PC-9 (cell line): ENCODE results near the gene ARAP3. TPM values are rescaled to one million over a fixed set of nuclear protein-coding genes. Genes with fewer than 3 reads are reported as not detected.

Experiments
- BruUV-seq: library from RNA; stranded (reverse); fragments of 400-500 nt; replicated peaks from 2 replicates; lab custom pipeline; 2021; lab: Mats Ljungman, UMichigan
- CTCF ChIA-PET: fragments of 300-600 bp; sonication (Branson Sonifier 250); formaldehyde crosslinking; loops from one replicate; lab custom pipeline; 2022; ENCODE audit warnings: antibody characterized with exemption; lab: Charles Lee
- POLR2A ChIA-PET: fragments of 300-600 bp; sonication (Branson Sonifier 250); formaldehyde crosslinking; loops from one replicate; lab custom pipeline; 2022; ENCODE audit warnings: antibody characterized with exemption; ENCODE audit not compliant: unreplicated experiment; lab: Charles Lee
- DNase-seq, 2 experiments: peaks; one replicate each; pipeline versions ENCODE4 v3.0.0 to v3.0.0-alpha.2; 2015 to 2022; ENCODE audit warnings: mixed read lengths in 1 of 2
- H2AFZ ChIP-seq: fragments of 200-600 bp; sonication (generic); 2 replicates; pipeline ENCODE4 v1.8.1; 2017; ENCODE audit warnings: antibody characterized with exemption
- H3F3A ChIP-seq: fragments of 200-600 bp; sonication (generic); 2 replicates; pipeline ENCODE4 v1.8.1; 2017; ENCODE audit warnings: antibody characterized with exemption, mild to moderate bottlenecking, low read depth; ENCODE audit not compliant: insufficient read depth
- H3K27ac ChIP-seq: fragments of 200-600 bp; sonication (generic); 2 replicates; pipeline ENCODE4 v1.6.1; 2016; ENCODE audit warnings: mixed run types
- H3K27me3 ChIP-seq: fragments of 200-600 bp; sonication (generic); 2 replicates; pipeline ENCODE4 v1.6.1; 2016; ENCODE audit warnings: low read depth, mixed run types; ENCODE audit not compliant: insufficient read depth
- H3K36me3 ChIP-seq: fragments of 200-600 bp; sonication (generic); 2 replicates; pipeline ENCODE4 v1.6.1; 2016; ENCODE audit warnings: low read depth, mixed run types
- H3K4me1 ChIP-seq: fragments of 200-600 bp; sonication (generic); replicated peaks from 2 replicates; pipeline ENCODE4 v1.6.1; 2016; ENCODE audit warnings: mixed run types; ENCODE audit not compliant: insufficient read depth
- H3K4me2 ChIP-seq: fragments of 200-600 bp; sonication (generic); 2 replicates; pipeline ENCODE4 v1.6.1; 2017; ENCODE audit warnings: mixed run types
- H3K4me3 ChIP-seq: fragments of 200-600 bp; sonication (generic); 2 replicates; pipeline ENCODE4 v1.6.1; 2016; ENCODE audit warnings: mixed run types
- H3K79me2 ChIP-seq: fragments of 200-600 bp; sonication (generic); 2 replicates; pipeline ENCODE4 v1.6.1; 2017; ENCODE audit warnings: low read depth, mixed run types
- H3K9me2 ChIP-seq: fragments of 200-600 bp; sonication (generic); 2 replicates; pipeline ENCODE4 v1.8.1; 2017; ENCODE audit warnings: mild to moderate bottlenecking; ENCODE audit not compliant: insufficient read depth
- H3K9me3 ChIP-seq: fragments of 200-600 bp; sonication (generic); 2 replicates; pipeline ENCODE4 v1.8.1; 2016; ENCODE audit warnings: low read depth; ENCODE audit not compliant: insufficient read depth
- H4K20me1 ChIP-seq: fragments of 200-600 bp; sonication (generic); 2 replicates; pipeline ENCODE4 v1.8.1; 2017; ENCODE audit not compliant: insufficient read depth
- EZH2 ChIP-seq: fragments of 200-600 bp; sonication (generic); IDR thresholded peaks from 2 replicates; pipeline ENCODE4 v1.8.0; 2017; ENCODE audit warnings: antibody characterized with exemption, low read depth
- intact Hi-C: fragments of 100-400 bp; cut with micrococcal nuclease; formaldehyde crosslinking; loops from one replicate; pipeline ENCODE4 v1.10.0; 2022; ENCODE audit not compliant: unreplicated experiment
- total RNA-seq: library from RNA; stranded (reverse); gene quantifications from 2 replicates; pipeline ENCODE4 v1.2.3, GENCODE V29; 2021
- TF ChIP-seq, protein P1 (sequence below): fragments of 200-600 bp; sonication (generic); conservative IDR thresholded peaks from 2 replicates; pipeline ENCODE4 v1.6.1; 2017; ENCODE audit warnings: mixed run types, antibody characterized with exemption, mild to moderate bottlenecking, moderate library complexity

Gene ARAP3
- total RNA-seq, 1 experiment from 2014 or later: 28.0 TPM

DNA sequence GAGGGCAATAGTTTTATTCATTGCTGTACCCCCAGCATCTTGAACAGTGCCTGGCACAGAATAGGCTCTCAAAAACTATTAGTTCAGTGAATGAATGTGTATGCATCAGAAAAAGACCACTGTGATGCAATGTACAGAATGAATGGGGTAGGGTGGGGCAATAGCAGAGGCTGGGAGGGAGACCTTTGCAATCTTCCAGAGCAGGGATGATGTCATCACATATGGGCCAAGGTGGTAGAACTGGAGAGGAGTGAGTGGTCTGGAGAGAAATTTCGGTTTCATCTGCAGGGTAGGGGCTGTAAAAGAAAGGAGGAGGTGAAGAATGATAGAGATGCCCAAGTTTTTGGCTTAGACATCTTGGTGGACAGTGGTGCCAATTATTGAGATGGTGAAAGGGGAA is 23.4 kb upstream of the ARAP3 start:
- Histone ChIP-seq H3K36me3 (no peaks in the 10 kb centered on the region), H3K4me3 (no peak overlapping the region), H3K27me3 (no peaks in the 10 kb centered on the region), H4K20me1 (no peaks in the 10 kb centered on the region), H2AFZ (no peak overlapping the region), H3K4me1 (peaks cover 36% of the 10 kb centered on the region), H3K9me2 (no peaks in the 10 kb centered on the region), H3K79me2 (no peaks in the 10 kb centered on the region), H3K4me2 (no peak overlapping the region), H3K9me3 (no peaks in the 10 kb centered on the region), H3F3A (0 out of 2 replicates have a peak, but pooled peaks cover 4% of the 10 kb centered on the region), H3K27ac (no peak overlapping the region)
- intact Hi-C loops: no loop called here
- no peak for DNase-seq
- CTCF ChIA-PET: no interaction called here
- TF ChIP-seq, protein P1, sequence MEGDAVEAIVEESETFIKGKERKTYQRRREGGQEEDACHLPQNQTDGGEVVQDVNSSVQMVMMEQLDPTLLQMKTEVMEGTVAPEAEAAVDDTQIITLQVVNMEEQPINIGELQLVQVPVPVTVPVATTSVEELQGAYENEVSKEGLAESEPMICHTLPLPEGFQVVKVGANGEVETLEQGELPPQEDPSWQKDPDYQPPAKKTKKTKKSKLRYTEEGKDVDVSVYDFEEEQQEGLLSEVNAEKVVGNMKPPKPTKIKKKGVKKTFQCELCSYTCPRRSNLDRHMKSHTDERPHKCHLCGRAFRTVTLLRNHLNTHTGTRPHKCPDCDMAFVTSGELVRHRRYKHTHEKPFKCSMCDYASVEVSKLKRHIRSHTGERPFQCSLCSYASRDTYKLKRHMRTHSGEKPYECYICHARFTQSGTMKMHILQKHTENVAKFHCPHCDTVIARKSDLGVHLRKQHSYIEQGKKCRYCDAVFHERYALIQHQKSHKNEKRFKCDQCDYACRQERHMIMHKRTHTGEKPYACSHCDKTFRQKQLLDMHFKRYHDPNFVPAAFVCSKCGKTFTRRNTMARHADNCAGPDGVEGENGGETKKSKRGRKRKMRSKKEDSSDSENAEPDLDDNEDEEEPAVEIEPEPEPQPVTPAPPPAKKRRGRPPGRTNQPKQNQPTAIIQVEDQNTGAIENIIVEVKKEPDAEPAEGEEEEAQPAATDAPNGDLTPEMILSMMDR: no peak
- TF ChIP-seq EZH2: no peak
- POLR2A ChIA-PET: no interaction called here
- BruUV-seq: no TSS peak

DNA sequence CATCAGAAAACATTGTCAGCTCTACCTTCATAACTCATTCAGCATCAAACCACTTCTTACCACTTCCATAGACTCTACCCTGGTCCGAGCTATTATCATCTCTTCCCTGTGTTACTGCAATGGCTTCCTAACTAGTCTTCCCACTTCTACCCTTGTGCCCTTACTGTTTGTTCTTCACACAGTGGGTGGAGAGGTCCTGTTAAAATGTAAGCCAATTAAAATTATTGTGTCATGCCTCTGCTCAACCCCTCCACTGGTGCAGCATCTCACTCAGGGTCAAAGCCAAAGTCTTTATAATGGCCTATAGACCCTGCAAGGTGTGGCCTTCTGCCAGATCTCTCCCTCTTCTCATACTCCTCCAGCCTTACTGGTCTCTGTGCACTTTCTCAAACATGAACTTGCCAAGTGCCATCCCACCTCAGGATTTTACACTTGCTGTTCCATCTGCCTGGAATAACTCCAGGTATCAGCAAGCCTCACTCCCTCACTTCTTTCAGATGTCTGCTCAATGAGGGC is 22.8 kb upstream of the ARAP3 start:
- H3K9me2 ChIP-seq: no peaks in the 10 kb centered on the region
- CTCF ChIA-PET: no interaction called here
- H2AFZ ChIP-seq: no peak overlapping the region
- H3K9me3 ChIP-seq: no peaks in the 10 kb centered on the region
- no peak overlapping the region for H3K27ac ChIP-seq
- intact Hi-C loops: no loop called here
- TF ChIP-seq EZH2: no peak
- TF ChIP-seq, protein P1: no peak
- H3K4me1 ChIP-seq: peaks cover 36% of the 10 kb centered on the region
- no peak for DNase-seq
- no peak overlapping the region for H3K4me3 ChIP-seq
- H4K20me1 ChIP-seq: no peaks in the 10 kb centered on the region
- 0 out of 2 replicates have a peak, but pooled peaks cover 4% of the 10 kb centered on the region for H3F3A ChIP-seq
- H3K36me3 ChIP-seq: no peaks in the 10 kb centered on the region
- H3K4me2 ChIP-seq: no peak overlapping the region
- H3K27me3 ChIP-seq: no peaks in the 10 kb centered on the region
- no peaks in the 10 kb centered on the region for H3K79me2 ChIP-seq
- no TSS peak for BruUV-seq
- POLR2A ChIA-PET: no interaction called here

DNA sequence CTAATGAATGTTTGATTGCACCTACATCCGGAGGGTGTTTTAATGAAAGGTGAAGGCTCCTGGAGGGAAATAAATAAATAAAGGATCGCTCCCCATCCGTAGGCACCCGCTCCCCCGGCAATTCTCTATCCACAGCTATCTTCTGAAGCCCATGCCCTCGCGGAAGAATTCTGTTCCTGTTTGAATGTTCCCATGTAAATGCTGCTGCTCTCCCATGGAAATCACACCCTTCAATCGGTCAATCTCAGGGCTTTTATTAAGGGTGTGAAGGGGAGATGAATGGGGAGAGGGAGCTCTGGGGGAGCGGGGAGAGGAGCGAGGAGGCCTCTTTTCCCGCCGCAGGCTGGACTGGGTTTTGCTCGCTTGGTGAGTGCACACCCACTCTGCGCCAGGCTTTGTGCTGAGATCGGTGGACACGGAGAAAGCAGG is 21.1 kb upstream of the ARAP3 start:
- H3K9me3 ChIP-seq: no peaks in the 10 kb centered on the region
- no peak for TF ChIP-seq EZH2
- CTCF ChIA-PET: interaction anchor here (0.7 to 1.5 kb wide), 6 partner anchors 10 to 577 kb away, joined by 3 to 26 read pairs (median 4); no protein-coding TSS in a partner anchor
- no peaks in the 10 kb centered on the region for H3K9me2 ChIP-seq
- no peaks in the 10 kb centered on the region for H4K20me1 ChIP-seq
- intact Hi-C loops: no loop called here
- H2AFZ ChIP-seq: peak overlapping the region; percentile 82
- no peak for DNase-seq
- H3K27me3 ChIP-seq: no peaks in the 10 kb centered on the region
- no peaks in the 10 kb centered on the region for H3K79me2 ChIP-seq
- POLR2A ChIA-PET: no interaction called here
- no TSS peak for BruUV-seq
- peak overlapping the region; percentile 71; the same call in 1 of the 2 replicates for H3K4me3 ChIP-seq
- 0 out of 2 replicates have a peak, but pooled peaks cover 4% of the 10 kb centered on the region for H3F3A ChIP-seq
- peaks cover 44% of the 10 kb centered on the region for H3K4me1 ChIP-seq
- H3K27ac ChIP-seq: peak overlapping the region; percentile 64
- peak overlapping the region; percentile 98 for H3K4me2 ChIP-seq
- H3K36me3 ChIP-seq: no peaks in the 10 kb centered on the region
